SU-DHL-6 (cell line): ENCODE measurements around the gene SLC35B3.

Source experiments
- CTCF ChIP-seq: fragments of 200-600 bp; sonication (generic); IDR thresholded peaks from one replicate; pipeline ENCODE4 v1.5.1; 2017; ENCODE audit warnings: antibody characterized with exemption, mild to moderate bottlenecking, low read length, moderate library complexity; ENCODE audit not compliant: insufficient read depth, poor library complexity, severe bottlenecking
- EZH2phosphoT487 ChIP-seq: fragments of 200-600 bp; sonication (generic), shearing (Covaris generic); conservative IDR thresholded peaks from 2 replicates; pipeline ENCODE4 v1.6.1; 2018; ENCODE audit warnings: mild to moderate bottlenecking, antibody characterized with exemption, low read length, moderate library complexity, mixed read lengths

GRCh38 chr6:8389036-8389818, 46.1 kb downstream of the SLC35B3 start:
- no peak for TF ChIP-seq CTCF
- TF ChIP-seq EZH2phosphoT487, result no peak
